Right lobe of liver (tissue), 6 donors: ENCODE results near the gene VAMP8. TPM values are rescaled to one million over a fixed set of nuclear protein-coding genes. Genes with fewer than 3 reads are reported as not detected.
A peak's percentile ranks its signal among the peaks of the same experiment; 100 is the strongest.

Experiments used
- ATAC-seq, 4 donors: fragments of 200-7000 bp; cut with Tn5 transposase; one replicate each; pipeline ENCODE4 v1.9.1; 2020; ENCODE audit warnings: mild to moderate bottlenecking in 4 of 4, moderate library complexity in 4 of 4
- DNase-seq, 3 donors: peaks; one replicate each; pipeline ENCODE4 v3.0.0-alpha.2; 2020
- H3K27ac ChIP-seq, 3 donors: fragments of 200-600 bp; one replicate each; pipeline ENCODE4 v1.8.0; 2022
- H3K27me3 ChIP-seq, 2 donors: fragments of 200-600 bp; one replicate each; pipeline ENCODE4 v1.8.0; 2022
- H3K36me3 ChIP-seq, 4 donors: fragments of 200-600 bp; sonication (generic) in 1 of 4; one replicate each; pipeline versions ENCODE4 v1.5.1 to v1.8.0; 2017 to 2022; ENCODE audit warnings: control low read depth in 1 of 4
- H3K4me1 ChIP-seq, 4 donors: fragments of 200-600 bp; sonication (generic) in 1 of 4; one replicate each; pipeline versions ENCODE4 v1.5.1 to v1.8.0; 2017 to 2022; ENCODE audit warnings: control low read depth in 1 of 4
- H3K4me3 ChIP-seq, 3 donors: fragments of 200-600 bp; one replicate each; pipeline ENCODE4 v1.8.0; 2022
- H3K9me3 ChIP-seq, 4 donors: fragments of 200-600 bp; sonication (generic) in 1 of 4; one replicate each; pipeline versions ENCODE4 v1.5.1 to v1.8.0; 2017 to 2022; ENCODE audit warnings: control low read depth in 1 of 4
- CTCF ChIP-seq, 4 donors: fragments of 200-600 bp in 3 of 4; fragments of 450-650 bp in 1 of 4; IDR thresholded peaks; one replicate each; pipeline versions ENCODE4 v1.5.1 to v1.8.0; 2016 to 2022; ENCODE audit warnings: antibody characterized with exemption in 4 of 4, mild to moderate bottlenecking in 2 of 4
- POLR2A ChIP-seq: fragments of 450-650 bp; IDR thresholded peaks from one replicate; pipeline ENCODE4 v1.6.1; 2017; ENCODE audit warnings: antibody characterized with exemption, mild to moderate bottlenecking
- WGBS: methylation state at CpG from one replicate; pipeline ENCODE4 v1.1.6; 2018; ENCODE audit warnings: low coverage, low lambda C conversion rate; ENCODE audit not compliant: insufficient coverage; ENCODE audit errors: missing lambda C conversion rate; 5-methylcytosine and 5-hydroxymethylcytosine counted together
- intact Hi-C, 2 donors: fragments of 100-400 bp; cut with DNase I; formaldehyde crosslinking; loops; one replicate each; pipeline versions ENCODE4 v1.11.2 to v1.14.1; 2022
- long read RNA-seq: library from polyadenylated mRNA; unstranded; transcript quantifications from one replicate; pipeline ENCODE4 v2.0.0, GENCODE V29; 2019
- total RNA-seq, 6 experiments: library from RNA; depleted of rRNA in 2 of 6; stranded (reverse); fragments of >200 nt in 2 of 6; fragmentation: NEBNext Ultra II Directional in 3 of 6; extraction: Animal tissue kit (Norgen Biotek cat#: 25700) in 3 of 6; gene quantifications; one replicate each; pipeline versions ENCODE4 v1.1.0 to v1.2.4, GENCODE V29; 2016 to 2023
- donor health status: DM: no; HTN: yes; CAD: no.
- donor health status: DM: no; HTN: no; CAD: no.
- donor health status: DM: no; HTN: no; CAD: no.
- donor health status: DM: no; HTN: yes; CAD: no.
- donor health status: DM: no; HTN: yes; CAD: no.

The VAMP8 gene
- 100 to 1,000 TPM in 1 of 6 experiments, 10 to 100 TPM in 5; 59.5 to 107 (median 74.5) TPM for total RNA-seq
- long read RNA-seq, transcript VAMP8-201 (3 exons, 774 nt), result major isoform, 26 of 30 reads
- long read RNA-seq, partial matches to known transcripts, result 1 of 30 reads
- long read RNA-seq, other reads (novel, unspliced or antisense), result 1 of 30 reads

DNA sequence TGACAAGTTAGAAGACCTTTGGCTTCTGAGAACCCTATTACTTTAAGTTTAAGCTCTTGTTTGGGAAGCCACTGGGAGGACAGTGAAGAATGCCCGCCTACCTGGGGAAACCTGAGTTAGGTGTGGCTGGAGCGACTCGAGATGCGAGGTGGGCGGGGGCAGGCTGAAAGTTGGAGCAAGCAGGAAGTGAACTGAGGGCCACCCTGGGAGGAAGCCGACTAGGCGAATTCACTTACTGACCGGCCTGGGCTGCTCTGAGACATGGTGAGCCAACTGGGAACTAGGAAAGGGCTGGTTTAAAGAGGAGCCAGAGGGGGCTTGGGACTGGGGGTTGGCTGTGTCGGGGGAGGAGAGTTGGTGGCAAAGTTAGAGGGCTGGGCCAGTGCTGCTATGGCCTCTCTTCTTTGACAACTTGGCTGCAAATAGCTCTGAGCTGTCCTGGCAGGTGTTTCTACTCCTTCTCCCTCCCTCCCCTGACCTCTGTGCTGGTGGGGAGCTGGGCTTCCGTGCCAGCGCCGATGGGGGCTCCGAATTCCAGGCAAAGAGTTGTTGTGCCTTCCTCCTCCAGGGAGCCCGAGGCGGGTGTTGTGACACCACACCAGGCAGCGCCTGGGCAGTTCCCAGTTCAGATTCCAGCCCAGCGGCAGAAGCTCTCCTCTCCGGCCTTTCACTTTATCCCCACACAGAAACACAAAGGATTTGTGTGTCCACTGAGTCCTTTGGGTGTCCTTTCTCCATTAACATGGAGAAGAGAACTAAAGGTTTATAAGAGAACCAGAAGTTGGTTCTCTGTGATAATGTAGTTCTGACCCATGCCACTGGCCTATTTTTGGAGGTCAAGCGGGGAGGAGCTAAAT is at the start of gene VAMP8:
Gene VAMP8 (plus strand): TSS at position 201 of the 857 bp plus-strand sequence. CDS start 61 bp downstream, at position 262.
- H3K9me3 ChIP-seq, result no peaks in the 10 kb centered on the region
- intact Hi-C loops, result no loop called here
- TF ChIP-seq CTCF (IDR thresholded peaks at IDR 0.05), result no peak
- TF ChIP-seq POLR2A, result no peak
- ATAC-seq, result peak; percentile 83 to 84 (median 84)
- WGBS, result 10% methylated on average over 14 of the region's 19 CpGs
- H3K4me3 ChIP-seq, result peak within 1 kb of the TSS; percentile 56 to 63 (median 59)
- H3K27ac ChIP-seq, result peak within 1 kb of the TSS; percentile 65 to 79 (median 73)
- H3K27me3 ChIP-seq, result no peaks in the 10 kb centered on the region
- H3K36me3 ChIP-seq, result no peaks in the 10 kb centered on the region
- DNase-seq, result peak; percentile 73 to 79 (median 77)
- peaks cover 0 to 13% (median 0%) of the 10 kb centered on the region in 4 donors for H3K4me1 ChIP-seq

GRCh38 chr2:85527787-85528186 is 49.6 kb upstream of the VAMP8 start:
- TF ChIP-seq POLR2A, result no peak
- TF ChIP-seq CTCF (IDR thresholded peaks at IDR 0.05), result no peak
- DNase-seq, result no peak
- H3K4me1 ChIP-seq, result peaks cover 0 to 35% (median 4%) of the 10 kb centered on the region in 4 donors

DNA sequence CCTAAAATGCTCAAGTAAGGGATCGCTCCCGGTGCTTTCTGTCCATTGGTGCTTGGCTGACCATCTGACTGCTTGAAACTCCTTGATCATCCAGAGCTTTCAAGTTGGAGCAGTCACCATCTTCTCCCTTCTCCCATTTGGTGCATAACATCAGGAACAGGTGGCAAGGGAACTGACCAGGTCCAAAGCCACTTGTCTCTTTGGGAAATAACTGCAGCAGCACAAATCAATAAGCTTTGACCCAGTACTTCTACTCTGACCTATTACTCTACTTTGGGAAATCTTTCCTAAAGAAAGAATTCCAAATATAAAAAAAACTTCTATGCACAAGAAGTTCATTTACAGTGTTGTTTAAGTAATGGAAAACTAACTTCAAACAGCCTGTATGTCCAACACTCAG is 49.0 kb upstream of the VAMP8 start:
- 84% methylated on average over 2 of the region's 2 CpGs for WGBS

More at GRCh38 chr2:85527787-85528186, 49.6 kb upstream of the VAMP8 start:
- H3K36me3 ChIP-seq, result no peaks in the 10 kb centered on the region
- no peaks in the 10 kb centered on the region for H3K27me3 ChIP-seq
- ATAC-seq, result peak; percentile 18 to 58 (median 51)
- intact Hi-C loops, result no loop called here
- no peak overlapping the region for H3K4me3 ChIP-seq
- H3K9me3 ChIP-seq, result no peaks in the 10 kb centered on the region
- H3K27ac ChIP-seq, result no peak overlapping the region

GRCh38 chr2:85529809-85530208 is 47.6 kb upstream of the VAMP8 start:
- no peaks in the 10 kb centered on the region for H3K9me3 ChIP-seq
- H3K27me3 ChIP-seq, result no peaks in the 10 kb centered on the region
- TF ChIP-seq CTCF (IDR thresholded peaks at IDR 0.05) (no peak), POLR2A (no peak)
- no peaks in the 10 kb centered on the region for H3K36me3 ChIP-seq
- ATAC-seq (no peak), DNase-seq (no peak)
- peaks cover 0 to 25% (median 4%) of the 10 kb centered on the region in 4 donors for H3K4me1 ChIP-seq
- H3K4me3 ChIP-seq, result no peak overlapping the region
- no peak overlapping the region for H3K27ac ChIP-seq
- intact Hi-C loops, result no loop called here
- 100% methylated on average over 1 of the region's 1 CpG for WGBS

More for the DNA sequence above, 49.0 kb upstream of the VAMP8 start:
- Histone ChIP-seq H3K36me3 (no peaks in the 10 kb centered on the region), H3K4me3 (no peak overlapping the region), H3K9me3 (no peaks in the 10 kb centered on the region), H3K27me3 (no peaks in the 10 kb centered on the region), H3K27ac (no peak overlapping the region), H3K4me1 (peaks cover 0 to 32% (median 4%) of the 10 kb centered on the region in 4 donors)
- DNase-seq, result no peak
- ATAC-seq, result peak; percentile 49 to 68 (median 60)
- intact Hi-C loops, result no loop called here
- TF ChIP-seq POLR2A, result no peak
- no peak for TF ChIP-seq CTCF (IDR thresholded peaks at IDR 0.05)
